Measurements from ENCODE around the gene PGAP3. TPM values are rescaled to one million over a fixed set of nuclear protein-coding genes. Genes with fewer than 3 reads are reported as not detected.

Gene PGAP3
- total RNA-seq, 1 donor from 2014 or later = 10.8 TPM

DNA sequence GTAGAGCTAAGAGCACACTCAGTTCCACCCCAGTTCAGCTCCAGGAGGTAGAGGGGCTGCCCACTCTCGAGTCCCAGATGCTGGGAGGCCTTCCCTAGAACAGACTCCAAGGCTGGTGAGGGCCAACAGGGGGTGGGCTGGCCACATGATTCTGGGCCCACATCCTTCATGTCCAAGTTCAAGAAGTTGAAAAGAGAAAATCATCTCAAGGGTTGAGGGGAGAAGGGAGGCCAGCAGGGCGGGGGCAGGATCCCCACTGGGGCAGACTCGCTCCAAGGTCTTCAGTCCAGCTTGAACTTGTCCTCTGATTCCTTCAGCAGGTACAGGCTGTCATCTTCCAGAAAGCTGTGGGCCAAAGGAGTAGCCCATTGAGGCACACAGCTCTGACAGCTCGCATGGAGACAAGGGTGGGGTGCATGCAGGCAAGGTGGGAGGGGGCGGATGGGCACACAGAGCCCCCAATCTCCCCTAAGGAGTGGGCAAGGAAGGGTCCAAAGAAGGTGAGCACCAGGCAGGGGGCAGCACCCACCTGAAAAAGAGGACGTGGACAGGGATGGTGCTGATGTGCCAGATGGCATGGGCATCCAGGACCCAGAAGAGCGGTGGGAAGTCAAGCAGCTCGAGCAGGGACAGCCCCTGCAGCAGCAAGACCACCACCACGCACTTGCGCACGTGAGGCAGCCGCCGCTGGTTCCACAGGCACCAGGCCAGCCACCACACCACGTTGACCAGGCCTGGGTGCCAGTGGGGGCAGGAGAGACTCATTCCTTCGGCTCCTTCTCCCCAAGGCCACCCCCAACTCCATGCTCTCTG lies 15.1 kb downstream of the PGAP3 start:
- TF ChIP-seq, protein P1, sequence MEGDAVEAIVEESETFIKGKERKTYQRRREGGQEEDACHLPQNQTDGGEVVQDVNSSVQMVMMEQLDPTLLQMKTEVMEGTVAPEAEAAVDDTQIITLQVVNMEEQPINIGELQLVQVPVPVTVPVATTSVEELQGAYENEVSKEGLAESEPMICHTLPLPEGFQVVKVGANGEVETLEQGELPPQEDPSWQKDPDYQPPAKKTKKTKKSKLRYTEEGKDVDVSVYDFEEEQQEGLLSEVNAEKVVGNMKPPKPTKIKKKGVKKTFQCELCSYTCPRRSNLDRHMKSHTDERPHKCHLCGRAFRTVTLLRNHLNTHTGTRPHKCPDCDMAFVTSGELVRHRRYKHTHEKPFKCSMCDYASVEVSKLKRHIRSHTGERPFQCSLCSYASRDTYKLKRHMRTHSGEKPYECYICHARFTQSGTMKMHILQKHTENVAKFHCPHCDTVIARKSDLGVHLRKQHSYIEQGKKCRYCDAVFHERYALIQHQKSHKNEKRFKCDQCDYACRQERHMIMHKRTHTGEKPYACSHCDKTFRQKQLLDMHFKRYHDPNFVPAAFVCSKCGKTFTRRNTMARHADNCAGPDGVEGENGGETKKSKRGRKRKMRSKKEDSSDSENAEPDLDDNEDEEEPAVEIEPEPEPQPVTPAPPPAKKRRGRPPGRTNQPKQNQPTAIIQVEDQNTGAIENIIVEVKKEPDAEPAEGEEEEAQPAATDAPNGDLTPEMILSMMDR (IDR thresholded peaks at IDR 0.05; ENCODE audit: insufficient read depth, low read length, severe bottlenecking) = no peak
- H3K27me3 ChIP-seq (ENCODE audit: control insufficient read depth, insufficient read depth, low read length) = peaks cover 12% of the 10 kb centered on the region
- H3K4me3 ChIP-seq (ENCODE audit: low read depth, low read length) = no peak overlapping the region
- no peak for DNase-seq (ENCODE audit: low read depth)
- no peaks in the 10 kb centered on the region for H3K36me3 ChIP-seq (ENCODE audit: control insufficient read depth, insufficient read depth, low read length)
- peak; percentile 18 for FAIRE-seq

DNA sequence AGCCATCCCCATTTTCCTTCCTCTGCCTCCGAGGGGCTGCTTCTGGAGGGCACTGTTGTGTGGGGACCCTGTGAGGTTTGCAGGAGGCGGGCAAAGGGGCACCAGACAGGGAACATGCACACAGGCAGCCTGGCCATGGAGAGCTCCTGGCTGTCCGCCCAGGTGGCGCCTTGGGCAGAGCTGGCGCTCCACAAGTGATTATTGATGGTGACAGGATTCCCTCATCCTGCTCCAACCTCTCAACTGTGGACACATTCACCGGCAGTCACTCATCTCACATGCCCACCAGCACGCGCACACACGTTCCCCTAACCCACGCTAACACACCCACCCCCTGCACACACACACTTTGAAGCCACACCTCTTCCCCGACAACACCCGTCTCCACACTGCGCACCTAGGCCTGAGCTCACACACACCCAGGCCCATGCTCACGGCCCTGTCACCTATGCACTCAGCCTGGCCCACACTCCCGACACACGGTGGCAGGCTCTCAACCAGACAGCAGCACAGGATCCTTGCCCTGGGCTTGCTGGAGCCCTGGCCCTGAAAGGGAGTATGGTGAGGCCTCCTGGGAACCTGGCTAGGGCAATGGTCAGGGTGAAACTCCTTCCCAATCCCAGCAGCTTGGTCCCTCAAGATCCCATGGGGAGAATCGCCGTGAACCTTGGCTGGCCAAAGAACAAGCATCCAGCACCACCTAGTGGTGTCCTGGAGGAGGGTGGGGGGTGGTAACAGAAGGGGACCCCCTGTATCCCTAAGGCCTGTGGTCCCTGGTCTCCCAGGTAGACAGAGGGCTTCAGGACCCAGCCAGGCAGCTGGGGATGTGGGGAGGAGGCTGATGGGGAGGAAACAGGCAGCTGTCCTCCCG lies 16.0 kb downstream of the PGAP3 start:
- no peak overlapping the region for H3K4me3 ChIP-seq (ENCODE audit: low read depth, low read length)
- DNase-seq (ENCODE audit: low read depth) (peak; percentile 30), FAIRE-seq (peak; percentile 72)
- peaks cover 17% of the 10 kb centered on the region for H3K27me3 ChIP-seq (ENCODE audit: control insufficient read depth, insufficient read depth, low read length)
- TF ChIP-seq, protein P1 (IDR thresholded peaks at IDR 0.05; ENCODE audit: insufficient read depth, low read length, severe bottlenecking) = peak; percentile 66
- H3K36me3 ChIP-seq (ENCODE audit: control insufficient read depth, insufficient read depth, low read length) = no peaks in the 10 kb centered on the region

DNA sequence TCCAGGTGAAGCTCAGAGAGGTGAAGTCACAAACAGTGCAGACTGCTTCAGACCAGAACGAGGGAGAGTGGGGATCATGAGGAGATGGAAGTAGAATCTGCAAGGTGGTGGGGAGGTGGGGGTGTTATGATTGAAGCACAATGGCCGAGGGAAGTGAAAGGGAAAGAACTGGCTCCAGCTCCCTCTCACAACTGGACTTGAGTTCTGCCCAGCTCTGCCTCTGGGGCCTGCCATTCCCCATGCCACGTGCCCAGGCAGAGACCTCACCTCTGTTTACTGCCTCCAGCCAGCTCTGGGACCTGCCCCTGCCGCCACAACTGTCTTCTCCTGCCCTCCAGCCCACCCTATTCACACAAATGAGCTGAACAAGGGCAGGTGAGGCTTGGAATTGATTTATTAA lies 17.1 kb downstream of the PGAP3 start:
- no peak overlapping the region for H3K4me3 ChIP-seq (ENCODE audit: low read depth, low read length)
- TF ChIP-seq, protein P1 (IDR thresholded peaks at IDR 0.05; ENCODE audit: insufficient read depth, low read length, severe bottlenecking) = no peak
- H3K27me3 ChIP-seq (ENCODE audit: control insufficient read depth, insufficient read depth, low read length) = peaks cover 23% of the 10 kb centered on the region
- FAIRE-seq = peak; percentile 28
- DNase-seq (ENCODE audit: low read depth) = no peak
- no peaks in the 10 kb centered on the region for H3K36me3 ChIP-seq (ENCODE audit: control insufficient read depth, insufficient read depth, low read length)

DNA sequence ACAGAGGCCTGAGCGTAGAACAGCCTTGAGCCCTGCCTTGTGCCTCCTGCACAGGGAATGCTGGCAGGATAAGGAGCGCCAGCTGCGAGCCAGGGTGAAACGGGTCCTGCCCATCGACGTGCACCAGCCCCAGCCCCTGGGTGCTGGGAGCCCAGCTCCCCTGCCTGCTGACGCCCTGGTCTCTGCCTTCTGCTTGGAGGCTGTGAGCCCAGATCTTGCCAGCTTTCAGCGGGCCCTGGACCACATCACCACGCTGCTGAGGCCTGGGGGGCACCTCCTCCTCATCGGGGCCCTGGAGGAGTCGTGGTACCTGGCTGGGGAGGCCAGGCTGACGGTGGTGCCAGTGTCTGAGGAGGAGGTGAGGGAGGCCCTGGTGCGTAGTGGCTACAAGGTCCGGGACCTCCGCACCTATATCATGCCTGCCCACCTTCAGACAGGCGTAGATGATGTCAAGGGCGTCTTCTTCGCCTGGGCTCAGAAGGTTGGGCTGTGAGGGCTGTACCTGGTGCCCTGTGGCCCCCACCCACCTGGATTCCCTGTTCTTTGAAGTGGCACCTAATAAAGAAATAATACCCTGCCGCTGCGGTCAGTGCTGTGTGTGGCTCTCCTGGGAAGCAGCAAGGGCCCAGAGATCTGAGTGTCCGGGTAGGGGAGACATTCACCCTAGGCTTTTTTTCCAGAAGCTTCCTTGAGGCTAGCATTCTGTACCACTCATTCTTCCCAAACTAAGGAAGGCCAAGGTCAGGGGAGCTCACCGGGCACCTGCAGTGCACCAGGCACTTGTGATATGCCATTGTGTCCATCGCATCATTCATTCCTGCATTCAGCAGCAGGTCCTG lies 17.7 kb downstream of the PGAP3 start:
- peaks cover 23% of the 10 kb centered on the region for H3K27me3 ChIP-seq (ENCODE audit: control insufficient read depth, insufficient read depth, low read length)
- FAIRE-seq = no peak
- H3K36me3 ChIP-seq (ENCODE audit: control insufficient read depth, insufficient read depth, low read length) = no peaks in the 10 kb centered on the region
- DNase-seq (ENCODE audit: low read depth) = no peak
- no peak overlapping the region for H3K4me3 ChIP-seq (ENCODE audit: low read depth, low read length)
- TF ChIP-seq, protein P1 (IDR thresholded peaks at IDR 0.05; ENCODE audit: insufficient read depth, low read length, severe bottlenecking) = no peak

Data from bronchial epithelial cell (primary cell).